GM23338 (cell line): ENCODE measurements around the gene ILF2.

ENCODE experiments used
- CREB1 ChIP-seq: fragments of 250-450 bp; sonication (Bioruptor Pico); IDR thresholded peaks from 2 replicates; pipeline ENCODE4 v1.5.0; 2020; ENCODE audit warnings: low read depth, mild to moderate bottlenecking, moderate library complexity
- CTCF ChIP-seq, 2 experiments: fragments of 200-600 bp in 1 of 2; sonication (generic) in 1 of 2; conservative IDR thresholded peaks; 2 replicates each; pipeline versions ENCODE4 v1.5.1 to v1.6.1; 2016 to 2017; ENCODE audit warnings: antibody characterized with exemption in 2 of 2, low read depth in 2 of 2, mild to moderate bottlenecking in 2 of 2, moderate library complexity in 1 of 2
- ETS1 ChIP-seq: IDR thresholded peaks from 2 replicates; pipeline ENCODE4 v1.6.1; 2016; ENCODE audit warnings: antibody characterized with exemption
- EZH2 ChIP-seq: fragments of 200-600 bp; sonication (generic); IDR thresholded peaks from one replicate; pipeline ENCODE4 v1.8.0; 2017; ENCODE audit warnings: antibody characterized with exemption, mild to moderate bottlenecking, low read depth; ENCODE audit not compliant: unreplicated experiment
- EZH2phosphoT487 ChIP-seq: fragments of 200-600 bp; sonication (generic); IDR thresholded peaks from one replicate; pipeline ENCODE4 v1.8.1; 2018; ENCODE audit warnings: antibody characterized with exemption; ENCODE audit not compliant: unreplicated experiment
- JUNB ChIP-seq: IDR thresholded peaks from one replicate; pipeline ENCODE4 v1.6.1; 2016; ENCODE audit warnings: antibody characterized with exemption; ENCODE audit not compliant: unreplicated experiment
- NANOG ChIP-seq: IDR thresholded peaks from 2 replicates; pipeline ENCODE4 v1.6.1; 2016; ENCODE audit warnings: antibody characterized with exemption, borderline replicate concordance
- POLR2AphosphoS5 ChIP-seq: IDR thresholded peaks from 2 replicates; pipeline ENCODE4 v1.6.1; 2016; ENCODE audit warnings: antibody characterized with exemption, low read depth
- REST ChIP-seq: IDR thresholded peaks from one replicate; pipeline ENCODE4 v1.6.1; 2018; ENCODE audit warnings: antibody characterized with exemption; ENCODE audit not compliant: unreplicated experiment
- STAT1 ChIP-seq: IDR thresholded peaks from one replicate; pipeline ENCODE4 v1.6.1; 2016; ENCODE audit warnings: antibody characterized with exemption; ENCODE audit not compliant: unreplicated experiment
- ZNF114 ChIP-seq: fragments of 250-450 bp; sonication (Bioruptor Pico); IDR thresholded peaks from 2 replicates; pipeline ENCODE4 v1.5.0; 2020; ENCODE audit warnings: mild to moderate bottlenecking, moderate library complexity
- ZNF331 ChIP-seq: fragments of 250-450 bp; sonication (Bioruptor Pico); IDR thresholded peaks from 2 replicates; pipeline ENCODE4 v1.5.0; 2020; ENCODE audit warnings: low read depth, mild to moderate bottlenecking, moderate library complexity
- ZNF462 ChIP-seq: fragments of 250-450 bp; sonication (Bioruptor Pico); IDR thresholded peaks from 2 replicates; pipeline ENCODE4 v1.5.0; 2020; ENCODE audit warnings: mild to moderate bottlenecking, moderate library complexity

- TF ChIP-seq CTCF (conservative IDR thresholded peaks at IDR 0.05; ENCODE audit: low read depth in 2 of 2): no peak
- no peak for TF ChIP-seq ZNF331 (CRISPR knock-in tag)
- no peak for TF ChIP-seq POLR2AphosphoS5
- TF ChIP-seq CREB1 (CRISPR knock-in tag): no peak
- TF ChIP-seq JUNB: no peak
- no peak for TF ChIP-seq EZH2phosphoT487
- no peak for TF ChIP-seq EZH2
- TF ChIP-seq REST: no peak
- TF ChIP-seq ZNF114 (CRISPR knock-in tag): no peak
- TF ChIP-seq NANOG: no peak
- no peak for TF ChIP-seq STAT1
- no peak for TF ChIP-seq ETS1
- TF ChIP-seq ZNF462 (CRISPR knock-in tag): no peak
These were observed 56.4 kb downstream of the ILF2 start for GRCh38 chr1:153614189-153614900.
